ENCODE measurements around the gene CADPS.

The CADPS gene

DNA sequence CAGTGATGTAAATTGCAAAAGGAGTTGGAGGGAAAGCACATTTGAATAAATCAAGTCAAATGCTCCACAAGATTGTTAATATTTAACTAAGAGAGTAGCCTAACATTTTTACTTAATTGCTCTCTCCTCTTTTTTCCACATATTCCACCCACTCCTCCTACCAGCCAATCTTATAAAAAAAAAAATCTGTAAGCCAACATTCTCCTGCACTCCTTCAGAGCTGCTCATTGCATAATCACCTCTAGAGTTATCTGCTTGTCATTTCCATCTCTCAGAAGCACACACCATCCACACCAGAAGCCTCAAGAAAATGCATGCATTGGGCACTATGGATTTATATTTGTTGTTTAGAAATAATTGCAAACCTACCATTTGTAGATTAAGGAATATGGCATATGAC lies 64.1 kb downstream of the CADPS start:
- no peak for DNase-seq (ENCODE audit: low read depth)

GRCh38 chr3:62809369-62809768 lies 65.8 kb downstream of the CADPS start:
- DNase-seq (ENCODE audit: low read depth): no peak

DNA sequence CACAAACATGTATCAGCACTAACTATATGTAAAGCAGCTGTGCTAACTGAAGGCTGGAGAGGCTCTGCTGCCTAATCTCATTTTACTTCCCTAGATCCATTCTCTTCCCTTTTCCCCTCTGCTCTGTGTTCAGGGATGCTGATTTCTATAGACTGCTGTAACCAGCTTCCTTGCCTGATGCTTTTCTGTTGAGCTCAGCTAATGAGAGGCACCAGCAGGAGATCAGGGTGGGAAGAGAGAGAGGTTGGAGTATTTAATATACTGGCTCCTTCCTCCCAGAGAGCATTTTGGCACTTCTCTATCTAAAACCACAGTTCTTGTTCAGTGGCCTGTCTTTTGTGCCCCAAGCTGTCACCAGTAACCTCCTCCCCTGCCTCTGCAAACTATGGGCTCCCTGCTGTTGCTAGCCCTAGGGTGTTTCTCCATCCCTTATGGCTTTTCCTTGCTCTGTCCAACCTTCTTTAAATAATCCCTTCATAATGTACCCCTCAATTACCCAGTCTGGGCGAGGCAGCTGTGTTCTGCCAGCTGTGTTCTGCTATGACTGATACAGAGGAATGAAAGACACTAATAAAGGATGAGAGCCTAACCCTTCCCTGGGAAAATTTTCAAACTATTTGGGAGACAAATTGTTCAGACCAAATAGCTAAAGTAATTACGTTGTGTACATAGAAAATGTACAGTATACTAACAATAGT lies 69.5 kb downstream of the CADPS start:
- DNase-seq (ENCODE audit: low read depth): no peak

DNA sequence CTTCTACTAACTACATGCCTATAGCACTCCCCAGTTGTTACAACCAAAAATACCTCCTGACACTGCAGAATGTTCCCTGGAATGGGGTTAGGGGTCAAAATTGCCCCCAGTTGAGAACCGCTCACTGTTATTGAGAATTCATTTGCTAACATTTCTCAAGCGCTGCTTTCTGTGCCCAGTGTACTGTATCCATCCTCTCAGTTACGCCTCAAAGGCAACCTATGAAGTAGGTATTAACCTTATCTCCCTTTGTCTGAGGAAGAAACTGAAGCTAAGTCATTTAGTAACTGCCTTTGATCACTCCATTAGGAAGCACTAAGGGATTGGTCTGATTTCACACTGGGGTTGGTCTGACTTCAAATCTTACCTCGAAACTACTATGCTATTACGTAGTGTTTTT lies 70.1 kb downstream of the CADPS start:
- DNase-seq (ENCODE audit: low read depth): no peak

GRCh38 chr3:62803276-62803675 lies 71.9 kb downstream of the CADPS start:
- no peak for DNase-seq (ENCODE audit: low read depth)

DNA sequence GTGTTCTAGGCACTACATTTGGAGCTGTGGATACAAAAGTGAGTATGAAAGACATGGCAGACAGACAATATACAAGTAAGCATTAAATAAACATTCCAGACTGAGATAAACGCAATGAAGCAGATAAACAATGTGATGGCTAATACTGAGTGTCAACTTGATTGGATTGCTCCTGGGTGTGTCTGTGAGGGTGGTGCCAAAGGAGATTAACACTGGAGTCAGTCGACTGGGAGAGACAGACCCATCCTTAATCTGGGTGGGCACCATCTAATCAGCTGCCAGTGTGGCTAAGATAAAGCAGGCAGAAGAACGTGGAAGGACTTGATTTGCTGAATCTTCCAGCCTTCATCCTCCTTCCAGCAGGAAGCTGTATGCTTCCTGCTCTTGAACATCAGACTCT lies 77.2 kb downstream of the CADPS start:
- no peak for DNase-seq (ENCODE audit: low read depth)

DNA sequence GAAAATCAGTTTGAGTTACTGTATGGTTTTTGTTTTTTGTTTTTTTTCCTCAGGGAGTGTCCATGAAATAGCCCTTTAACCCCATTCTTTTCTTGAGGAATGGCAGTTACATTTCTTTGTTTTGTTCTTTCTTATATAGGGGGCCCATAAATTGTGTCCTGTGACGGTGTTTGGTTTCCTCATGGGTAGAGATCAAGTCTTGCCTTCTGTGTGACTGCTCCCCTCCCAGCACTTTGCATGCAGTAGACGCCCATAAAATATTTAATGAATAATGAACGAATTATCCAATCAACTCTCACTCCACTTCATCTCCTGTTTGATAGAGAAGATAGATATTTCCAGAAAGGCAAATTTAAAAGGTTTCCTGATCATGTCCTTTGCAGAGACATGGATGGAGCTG lies 78.1 kb downstream of the CADPS start:
- no peak for DNase-seq (ENCODE audit: low read depth)

GRCh38 chr3:62795978-62796657 lies 79.1 kb downstream of the CADPS start:
- no peak for DNase-seq (ENCODE audit: low read depth)

DNA sequence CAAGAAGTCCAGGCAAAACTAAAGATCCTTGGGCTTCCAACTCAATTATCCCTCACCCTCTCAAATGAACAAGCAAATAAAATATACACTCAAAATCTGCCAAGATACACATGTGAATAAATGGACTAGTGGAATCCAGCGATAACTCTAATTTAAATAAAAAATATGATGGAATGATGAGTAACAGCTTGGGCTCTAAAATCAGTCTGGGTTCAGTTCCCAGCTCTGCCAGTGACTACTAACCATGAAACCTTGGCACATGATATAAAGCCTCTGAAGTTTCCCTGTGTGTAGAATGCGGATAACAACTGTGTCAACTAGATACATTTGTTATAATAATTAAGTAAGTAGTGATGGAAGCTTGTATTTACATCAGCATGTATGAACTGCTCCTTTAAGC lies 81.3 kb downstream of the CADPS start:
- DNase-seq (ENCODE audit: low read depth): no peak

GRCh38 chr3:62785384-62785783 lies 89.8 kb downstream of the CADPS start:
- DNase-seq (ENCODE audit: low read depth): no peak

GRCh38 chr3:62781121-62781520 lies 94.1 kb downstream of the CADPS start:
- no peak for DNase-seq (ENCODE audit: low read depth)

DNA sequence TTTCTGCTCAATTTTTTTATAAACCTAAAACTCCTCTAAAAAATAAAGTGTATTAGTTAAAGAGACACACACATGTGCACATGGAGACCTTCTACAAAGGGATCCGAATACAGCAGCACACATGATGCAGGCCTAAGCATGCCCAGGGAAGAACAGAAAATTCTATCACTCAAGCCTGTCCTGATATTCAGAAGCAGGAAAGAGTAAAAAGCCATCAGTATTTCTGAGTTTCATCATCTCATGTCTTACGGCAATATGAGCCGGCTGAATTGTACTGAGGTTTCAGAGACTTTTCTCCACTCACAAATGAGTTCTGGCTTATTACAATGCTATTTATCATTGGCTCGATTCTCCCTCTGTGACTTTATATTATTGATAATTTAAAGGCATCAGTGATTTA lies 97.5 kb downstream of the CADPS start:
- no peak for DNase-seq (ENCODE audit: low read depth)

DNA sequence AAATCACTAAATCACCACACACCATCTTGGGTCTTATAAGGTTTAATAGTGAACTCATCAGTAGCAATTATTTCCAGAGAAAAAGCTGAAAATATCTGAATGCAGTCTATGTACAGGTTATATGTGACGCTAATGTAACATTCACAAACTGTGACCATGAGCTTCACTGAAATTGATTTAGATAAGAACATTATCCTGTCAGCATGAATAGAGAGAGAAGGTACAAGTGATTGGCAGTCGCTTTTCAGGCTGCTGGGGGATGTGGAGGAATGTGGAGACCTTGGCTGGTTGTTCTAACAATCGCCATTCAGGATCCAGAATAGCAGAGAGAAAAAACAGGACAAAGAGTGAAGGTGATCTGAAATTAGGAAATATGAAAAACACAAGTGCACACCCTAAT lies 98.1 kb downstream of the CADPS start:
- no peak for DNase-seq (ENCODE audit: low read depth)

DNA sequence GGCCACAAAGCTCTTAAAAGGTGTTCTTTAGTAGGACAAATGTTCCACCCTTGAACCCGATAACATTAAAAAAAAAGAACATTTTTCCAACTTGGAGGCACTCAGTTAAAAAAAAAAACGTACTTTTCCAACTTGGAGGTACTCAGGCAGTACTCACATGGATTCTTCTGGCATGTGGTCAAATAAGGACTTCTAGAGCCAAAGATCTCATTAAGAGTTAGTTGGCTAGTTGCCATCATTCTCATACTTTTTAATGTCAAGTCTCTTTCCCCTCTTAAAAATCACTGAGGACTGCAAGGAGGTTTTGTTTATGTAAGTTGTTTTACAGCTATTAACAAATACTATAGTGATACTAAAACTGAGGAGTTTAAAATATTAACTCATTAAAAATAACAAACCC lies 101.0 kb downstream of the CADPS start:
- no peak for DNase-seq (ENCODE audit: low read depth)

GRCh38 chr3:62771331-62772072 lies 103.7 kb downstream of the CADPS start:
- DNase-seq (ENCODE audit: low read depth): no peak

- DNase-seq (ENCODE audit: low read depth): no peak
Measured at GRCh38 chr3:62768896-62769295, 106.3 kb downstream of the CADPS start.

DNA sequence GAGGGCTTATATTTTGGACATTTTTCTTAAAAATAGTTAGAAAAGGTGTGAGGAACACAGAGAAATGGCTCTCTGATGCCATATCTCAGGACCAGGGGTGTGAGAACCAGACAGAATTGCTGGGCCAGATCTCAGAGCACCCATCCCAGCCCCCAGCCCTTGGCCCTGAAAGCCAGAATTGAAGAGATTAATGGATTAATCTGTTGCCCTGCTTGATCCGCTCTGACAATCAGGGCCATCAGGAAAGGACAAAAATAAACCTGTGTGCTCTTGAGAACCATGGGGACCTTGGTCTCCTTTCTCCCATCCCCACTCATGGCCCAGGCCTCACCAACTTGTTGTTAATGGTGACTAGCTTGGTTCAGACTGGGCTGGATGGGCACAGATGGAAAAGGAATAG lies 113.5 kb downstream of the CADPS start:
- DNase-seq (ENCODE audit: low read depth): no peak

- no peak for DNase-seq (ENCODE audit: low read depth)
Measured at GRCh38 chr3:62761311-62761710, 113.9 kb downstream of the CADPS start.

DNA sequence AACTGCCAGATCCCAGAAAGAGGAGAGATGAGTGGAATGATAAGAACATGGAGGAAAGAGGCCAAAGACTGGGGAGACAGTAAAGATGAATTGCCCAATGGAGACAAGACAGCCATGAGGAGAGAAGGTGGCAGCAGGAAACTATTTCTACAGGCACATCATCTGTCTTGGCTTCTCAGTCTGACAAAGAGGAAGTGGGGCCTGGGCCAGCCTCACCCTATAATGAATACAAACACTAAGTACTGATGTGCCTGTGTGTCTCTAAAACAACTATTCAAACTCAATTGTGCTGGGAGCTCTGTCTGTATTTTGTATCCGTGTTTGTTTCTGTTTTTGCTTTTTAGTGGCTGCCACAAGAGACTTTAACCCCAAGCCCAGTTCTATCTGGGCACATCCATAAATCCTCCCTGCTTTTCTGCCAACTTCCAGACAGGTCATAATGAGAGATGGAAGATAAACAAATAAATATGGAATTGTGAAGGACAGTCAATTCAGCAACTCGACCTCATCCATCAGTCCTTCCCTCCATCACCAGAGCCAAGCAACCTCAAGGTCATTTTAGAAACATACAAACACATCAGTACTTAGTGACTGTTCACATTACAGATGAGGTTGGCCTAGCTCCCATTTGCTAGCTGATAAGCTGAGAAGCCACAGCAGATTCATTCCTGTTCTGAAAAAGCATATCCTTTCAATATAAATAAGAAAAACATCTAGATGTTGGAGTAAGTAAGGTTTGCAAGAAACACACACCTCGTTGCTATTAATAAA lies 116.7 kb downstream of the CADPS start:
- no peak for DNase-seq (ENCODE audit: low read depth)

- DNase-seq (ENCODE audit: low read depth): no peak
Measured at GRCh38 chr3:62757045-62757444, 118.2 kb downstream of the CADPS start.

DNA sequence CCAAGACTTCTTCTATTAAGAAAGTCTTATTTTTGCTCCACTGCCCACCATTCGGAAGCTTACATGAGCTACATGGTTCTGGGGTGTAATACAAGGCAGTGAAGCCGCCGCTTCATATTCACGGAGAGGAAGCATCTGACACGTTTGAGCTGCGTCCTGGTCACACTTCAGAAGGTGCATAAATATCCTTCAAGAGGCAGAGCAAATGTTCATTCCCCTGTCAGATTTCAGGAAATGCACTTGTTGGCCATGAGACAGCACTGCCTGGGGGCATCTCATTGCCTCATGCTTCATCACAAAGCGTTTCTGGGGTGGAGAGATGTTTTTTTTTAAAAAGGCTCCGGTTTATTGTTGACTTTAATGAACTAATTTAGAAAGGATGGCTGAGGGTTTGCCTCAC lies 119.9 kb downstream of the CADPS start:
- no peak for DNase-seq (ENCODE audit: low read depth)

GRCh38 chr3:62749657-62750056 lies 125.6 kb downstream of the CADPS start:
- DNase-seq (ENCODE audit: low read depth): no peak

- no peak for DNase-seq (ENCODE audit: low read depth)
Measured at GRCh38 chr3:62749130-62749529, 126.1 kb downstream of the CADPS start.
